Measurements from ENCODE around the gene CTDP1.

The CTDP1 gene

GRCh38 chr18:79766308-79766707 is 86.7 kb downstream of the CTDP1 start:
- no peak for DNase-seq (ENCODE audit: low read depth)

GRCh38 chr18:79768745-79769144 is 89.1 kb downstream of the CTDP1 start:
- DNase-seq (ENCODE audit: low read depth): no peak

- DNase-seq (ENCODE audit: low read depth): no peak
Measured at GRCh38 chr18:79769698-79770500, 90.3 kb downstream of the CTDP1 start.

GRCh38 chr18:79770501-79770815 is 90.9 kb downstream of the CTDP1 start:
- no peak for DNase-seq (ENCODE audit: low read depth)

- no peak for DNase-seq (ENCODE audit: low read depth)
Measured at GRCh38 chr18:79770826-79771225, 91.2 kb downstream of the CTDP1 start.

GRCh38 chr18:79771446-79772107 is 92.0 kb downstream of the CTDP1 start:
- no peak for DNase-seq (ENCODE audit: low read depth)

GRCh38 chr18:79772108-79772864 is 92.7 kb downstream of the CTDP1 start:
- DNase-seq (ENCODE audit: low read depth): no peak

GRCh38 chr18:79772865-79773696 is 93.5 kb downstream of the CTDP1 start:
- no peak for DNase-seq (ENCODE audit: low read depth)

GRCh38 chr18:79774111-79774510 is 94.5 kb downstream of the CTDP1 start:
- no peak for DNase-seq (ENCODE audit: low read depth)

- DNase-seq (ENCODE audit: low read depth): no peak
Measured at GRCh38 chr18:79775441-79776221, 96.0 kb downstream of the CTDP1 start.

- no peak for DNase-seq (ENCODE audit: low read depth)
Measured at GRCh38 chr18:79776674-79777073, 97.1 kb downstream of the CTDP1 start.

- no peak for DNase-seq (ENCODE audit: low read depth)
Measured at GRCh38 chr18:79778291-79778791, 98.7 kb downstream of the CTDP1 start.

GRCh38 chr18:79779021-79779699 is 99.6 kb downstream of the CTDP1 start:
- DNase-seq (ENCODE audit: low read depth): no peak

GRCh38 chr18:79779700-79780190 is 100.1 kb downstream of the CTDP1 start:
- no peak for DNase-seq (ENCODE audit: low read depth)

GRCh38 chr18:79780547-79780946 is 100.9 kb downstream of the CTDP1 start:
- DNase-seq (ENCODE audit: low read depth): no peak

GRCh38 chr18:79781331-79781941 is 101.8 kb downstream of the CTDP1 start:
- no peak for DNase-seq (ENCODE audit: low read depth)

- DNase-seq (ENCODE audit: low read depth): no peak
Measured at GRCh38 chr18:79782566-79783308, 103.1 kb downstream of the CTDP1 start.

- no peak for DNase-seq (ENCODE audit: low read depth)
Measured at GRCh38 chr18:79784071-79784913, 104.7 kb downstream of the CTDP1 start.
